A549 treated with CpdA at 1 μM for 4 hours (cell line): ENCODE results near the gene HEMGN. TPM values are rescaled to one million over a fixed set of nuclear protein-coding genes. Genes with fewer than 3 reads are reported as not detected.

Experiments used
- total RNA-seq: library from RNA; stranded (reverse); fragments of 200-300 nt; extraction: Qiagen RNA extraction; gene quantifications from 5 replicates; pipeline ENCODE4 v1.2.3, GENCODE V29; 2022; ENCODE audit warnings: low read depth

Gene HEMGN
- not detected in 5 replicates for total RNA-seq

GRCh38 chr9:97938081-97938644, at the start of gene HEMGN:
HEMGN (minus strand) TSS chr9:97938172; CDS start chr9:97938136, 36 bp downstream.

GRCh38 chr9:97982683-97983588, 45.0 kb upstream of the HEMGN start, which contains the start of gene ANP32B:
ANP32B (plus strand) TSS chr9:97983341; CDS start chr9:97983556, 215 bp downstream.

GRCh38 chr9:97921959-97922724, 15.8 kb downstream of the HEMGN start, which contains the start of gene TRMO:
TRMO (minus strand) TSS chr9:97922500; CDS start chr9:97922493, 7 bp downstream.

Other genes with a start within 250 kb of the HEMGN start
- gene XPA, start 240.8 kb downstream of the HEMGN start, total RNA-seq: 12.1 to 15.3 TPM (median 13.3 TPM) in 5 replicates
- 3.4 to 4.2 TPM (median 3.8 TPM) in 5 replicates for gene FOXE1, start 84.9 kb downstream of the HEMGN start, total RNA-seq
- gene TRMO, start 15.7 kb downstream of the HEMGN start, total RNA-seq: 11.1 to 16.1 TPM (median 13.1 TPM) in 5 replicates
- 280 to 342 TPM (median 313 TPM) in 5 replicates for gene ANP32B, start 45.2 kb upstream of the HEMGN start, total RNA-seq
- gene NANS, start 118.6 kb upstream of the HEMGN start, total RNA-seq: 59.9 to 74.8 TPM (median 73.3 TPM) in 5 replicates
- 9.8 to 12.9 TPM (median 11.6 TPM) in 5 replicates for gene TRIM14, start 181.1 kb upstream of the HEMGN start, total RNA-seq